Measurements from ENCODE around the gene LARP4. TPM values are rescaled to one million over a fixed set of nuclear protein-coding genes. Genes with fewer than 3 reads are reported as not detected.

The LARP4 gene
- total RNA-seq, 1 experiment from 2014 or later = 35.1 TPM

DNA sequence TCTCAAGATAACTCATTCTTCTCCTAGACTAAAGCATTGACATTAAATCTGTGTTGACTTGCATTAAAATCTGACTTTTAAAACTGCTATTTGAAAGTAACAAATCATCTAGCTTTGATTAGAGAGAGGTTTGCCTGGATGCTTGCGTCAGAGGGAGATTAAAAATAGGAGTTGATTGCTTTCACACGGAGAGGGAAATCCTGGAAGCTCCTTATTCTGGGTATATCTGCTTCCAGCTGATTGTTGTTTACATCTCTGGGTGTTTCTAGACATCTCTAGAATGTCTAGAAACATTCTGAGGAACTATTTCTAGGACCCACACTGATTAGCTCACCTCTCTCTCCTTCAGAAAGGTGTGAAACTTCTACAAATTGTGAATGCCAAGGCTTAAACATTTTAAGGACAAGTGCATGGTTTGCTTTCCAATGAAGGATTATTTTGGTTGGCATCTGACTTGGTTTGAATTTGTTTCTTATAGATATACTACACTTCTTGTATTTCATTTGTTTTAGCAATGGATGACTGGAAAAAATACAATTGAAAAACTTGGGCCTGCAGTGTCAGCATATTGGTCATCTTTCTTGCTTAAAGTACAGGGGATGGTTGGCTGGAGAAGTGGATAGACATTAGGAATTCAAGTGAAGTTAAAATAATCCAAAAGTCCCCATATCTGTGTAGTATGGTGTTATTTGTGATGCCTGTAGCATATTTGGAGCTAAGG, 106.2 kb downstream of the LARP4 start:
- peaks cover 25% of the 10 kb centered on the region for H4K20me1 ChIP-seq (ENCODE audit: low read length)
- H3K4me1 ChIP-seq (ENCODE audit: insufficient read depth, low read length) = peaks cover 44% of the 10 kb centered on the region
- DNase-seq (no peak), ATAC-seq (no peak)
- H3F3A ChIP-seq (ENCODE audit: low read length, unreplicated experiment) = no peaks in the 10 kb centered on the region
- H3K27ac ChIP-seq (ENCODE audit: low read length) = peak overlapping the region; percentile 89
- peaks cover 71% of the 10 kb centered on the region for H3K79me2 ChIP-seq (ENCODE audit: low read length)
- peak overlapping the region; percentile 99 for H3K9ac ChIP-seq (ENCODE audit: low read length)
- intact Hi-C loops (cut with micrococcal nuclease) = loop anchor here (10.0 kb wide), 2 partner anchors 228 to 258 kb away; partner anchors contain the start of gene ATF1
- no TSS peak for BruUV-seq (replicated peaks)
- no peak overlapping the region for H2AFZ ChIP-seq (ENCODE audit: low read length)
- H3K27me3 ChIP-seq (ENCODE audit: low read length) = no peaks in the 10 kb centered on the region
- no peaks in the 10 kb centered on the region for H3K9me2 ChIP-seq (replicated peaks; ENCODE audit: low read length)
- H3K4me3 ChIP-seq (ENCODE audit: low read length) = peak overlapping the region; percentile 88
- H3K4me2 ChIP-seq (ENCODE audit: low read length) = peak overlapping the region; percentile 96
- TF ChIP-seq EZH2 (IDR thresholded peaks at IDR 0.05; ENCODE audit: low read length, unreplicated experiment) (no peak), EZH2phosphoT487 (IDR thresholded peaks at IDR 0.05; ENCODE audit: borderline replicate concordance, low read length) (no peak), CTCF (conservative IDR thresholded peaks at IDR 0.05; ENCODE audit: low read depth, low read length) (no peak)
- no peaks in the 10 kb centered on the region for H3K36me3 ChIP-seq (ENCODE audit: low read depth, low read length)
- ChIA-PET CTCF (no interaction called here), POLR2A (ENCODE audit: unreplicated experiment) (interaction anchor here (1.0 kb wide), 1 partner anchor 31 kb away, joined by 5 read pairs; no protein-coding TSS in a partner anchor)
- H3K9me3 ChIP-seq (ENCODE audit: low read length) = no peaks in the 10 kb centered on the region

GRCh38 chr12:50507474-50507838, 106.8 kb downstream of the LARP4 start:
- ATAC-seq = no peak
- Histone ChIP-seq H3F3A (ENCODE audit: low read length, unreplicated experiment) (no peaks in the 10 kb centered on the region), H3K9me2 (replicated peaks; ENCODE audit: low read length) (no peaks in the 10 kb centered on the region), H2AFZ (ENCODE audit: low read length) (no peak overlapping the region), H3K9me3 (ENCODE audit: low read length) (no peaks in the 10 kb centered on the region), H3K4me1 (ENCODE audit: insufficient read depth, low read length) (peaks cover 44% of the 10 kb centered on the region), H3K9ac (ENCODE audit: low read length) (peak overlapping the region; percentile 99; the same call in 1 of the 2 replicates), H4K20me1 (ENCODE audit: low read length) (peaks cover 25% of the 10 kb centered on the region), H3K79me2 (ENCODE audit: low read length) (peaks cover 76% of the 10 kb centered on the region), H3K27me3 (ENCODE audit: low read length) (no peaks in the 10 kb centered on the region), H3K36me3 (ENCODE audit: low read depth, low read length) (no peaks in the 10 kb centered on the region), H3K4me2 (ENCODE audit: low read length) (peak overlapping the region; percentile 96), H3K4me3 (ENCODE audit: low read length) (peak overlapping the region; percentile 88), H3K27ac (ENCODE audit: low read length) (no peak overlapping the region)
- ChIA-PET POLR2A (ENCODE audit: unreplicated experiment) (no interaction called here), CTCF (no interaction called here)
- intact Hi-C loops (cut with micrococcal nuclease) = loop anchor here (10.0 kb wide), 2 partner anchors 227 to 257 kb away; partner anchors contain the start of gene ATF1
- no peak for DNase-seq
- no TSS peak for BruUV-seq (replicated peaks)
- no peak for TF ChIP-seq EZH2 (IDR thresholded peaks at IDR 0.05; ENCODE audit: low read length, unreplicated experiment)
- no peak for TF ChIP-seq CTCF (conservative IDR thresholded peaks at IDR 0.05; ENCODE audit: low read depth, low read length)
- no peak for TF ChIP-seq EZH2phosphoT487 (IDR thresholded peaks at IDR 0.05; ENCODE audit: borderline replicate concordance, low read length)

GRCh38 chr12:50507930-50508329, 107.2 kb downstream of the LARP4 start:
- H3F3A ChIP-seq (ENCODE audit: low read length, unreplicated experiment) = no peaks in the 10 kb centered on the region
- DNase-seq (no peak), ATAC-seq (no peak)
- no peaks in the 10 kb centered on the region for H3K9me2 ChIP-seq (replicated peaks; ENCODE audit: low read length)
- POLR2A ChIA-PET (ENCODE audit: unreplicated experiment) = no interaction called here
- peak overlapping the region; percentile 96 for H3K4me2 ChIP-seq (ENCODE audit: low read length)
- intact Hi-C loops (cut with micrococcal nuclease) = loop anchor here (10.0 kb wide), 2 partner anchors 227 to 257 kb away; partner anchors contain the start of gene ATF1
- TF ChIP-seq EZH2 (IDR thresholded peaks at IDR 0.05; ENCODE audit: low read length, unreplicated experiment) = no peak
- no peak for TF ChIP-seq EZH2phosphoT487 (IDR thresholded peaks at IDR 0.05; ENCODE audit: borderline replicate concordance, low read length)
- no peak for TF ChIP-seq CTCF (conservative IDR thresholded peaks at IDR 0.05; ENCODE audit: low read depth, low read length)
- H3K79me2 ChIP-seq (ENCODE audit: low read length) = peaks cover 81% of the 10 kb centered on the region
- H2AFZ ChIP-seq (ENCODE audit: low read length) = no peak overlapping the region
- no TSS peak for BruUV-seq (replicated peaks)
- H3K4me3 ChIP-seq (ENCODE audit: low read length) = peak overlapping the region; percentile 88
- H3K9ac ChIP-seq (ENCODE audit: low read length) = no peak overlapping the region
- H3K27me3 ChIP-seq (ENCODE audit: low read length) = no peaks in the 10 kb centered on the region
- H3K4me1 ChIP-seq (ENCODE audit: insufficient read depth, low read length) = peaks cover 44% of the 10 kb centered on the region
- CTCF ChIA-PET = interaction anchor here (0.6 kb wide), 1 partner anchor 1517 kb away, joined by 5 read pairs; no protein-coding TSS in a partner anchor
- peaks cover 25% of the 10 kb centered on the region for H4K20me1 ChIP-seq (ENCODE audit: low read length)
- no peaks in the 10 kb centered on the region for H3K36me3 ChIP-seq (ENCODE audit: low read depth, low read length)
- no peaks in the 10 kb centered on the region for H3K9me3 ChIP-seq (ENCODE audit: low read length)
- no peak overlapping the region for H3K27ac ChIP-seq (ENCODE audit: low read length)

Data from PC-3 (cell line).